ENCODE results near the gene AUH.
"Not testable (repeated sequence)": the region's sequence is repeated elsewhere in the genome, so short reads cannot be mapped to it uniquely, and the experiment has no call there.

Gene AUH

GRCh38 chr9:91382298-91382697 is 20.6 kb upstream of the AUH start:
- Histone ChIP-seq H3K4me1 (ENCODE audit: control insufficient read depth in 5 of 5, insufficient read depth in 5 of 5, low read length in 5 of 5) (peaks cover 2 to 14% (median 6%) of the 10 kb centered on the region in 5 donors), H3K9ac (ENCODE audit: low read length in 5 of 5) (no peak overlapping the region), H3K9me3 (ENCODE audit: control insufficient read depth in 5 of 5, low read length in 5 of 5) (no peaks in the 10 kb centered on the region), H3K36me3 (ENCODE audit: control insufficient read depth in 5 of 5, insufficient read depth in 5 of 5, low read length in 5 of 5) (no peaks in the 10 kb centered on the region), H3K27me3 (ENCODE audit: control insufficient read depth in 5 of 5, insufficient read depth in 4 of 5, low read length in 5 of 5) (no peaks in the 10 kb centered on the region), H3K4me3 (ENCODE audit: low read depth in 1 of 5, low read length in 5 of 5) (no peak overlapping the region), H3K27ac (ENCODE audit: low read depth, low read length) (no peak overlapping the region)

DNA sequence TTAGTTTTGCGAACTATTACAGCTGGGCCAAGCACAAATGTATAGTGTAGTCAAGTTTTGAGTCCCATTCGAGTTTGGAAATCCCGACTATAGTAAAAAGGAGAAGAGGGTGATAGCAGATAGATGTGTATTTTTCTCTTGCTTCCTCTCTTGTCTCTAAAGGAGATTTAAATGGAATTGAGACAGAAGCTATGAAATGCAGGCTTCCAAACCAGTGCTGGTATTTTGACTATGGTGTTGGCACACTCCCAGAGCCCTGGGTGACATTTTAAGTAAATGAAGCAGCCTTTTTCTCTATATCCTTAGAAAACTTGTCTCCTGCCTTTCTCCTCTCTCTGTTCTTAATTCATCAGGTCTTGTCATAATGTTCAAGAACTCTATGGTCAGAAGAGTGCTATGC is 17.7 kb upstream of the AUH start:
- peak overlapping the region; percentile 12 for H3K27ac ChIP-seq (ENCODE audit: low read depth, low read length)
- peak overlapping the region in 1 of 5 donors; percentile 24 for H3K9ac ChIP-seq (ENCODE audit: low read length in 5 of 5)
- no peaks in the 10 kb centered on the region for H3K9me3 ChIP-seq (ENCODE audit: control insufficient read depth in 5 of 5, low read length in 5 of 5)
- H3K27me3 ChIP-seq (ENCODE audit: control insufficient read depth in 5 of 5, insufficient read depth in 4 of 5, low read length in 5 of 5) = no peaks in the 10 kb centered on the region
- no peaks in the 10 kb centered on the region for H3K36me3 ChIP-seq (ENCODE audit: control insufficient read depth in 5 of 5, insufficient read depth in 5 of 5, low read length in 5 of 5)
- H3K4me1 ChIP-seq (ENCODE audit: control insufficient read depth in 5 of 5, insufficient read depth in 5 of 5, low read length in 5 of 5) = peaks cover 2 to 16% (median 12%) of the 10 kb centered on the region in 5 donors
- no peak overlapping the region for H3K4me3 ChIP-seq (ENCODE audit: low read depth in 1 of 5, low read length in 5 of 5)

- no peak overlapping the region for H3K4me3 ChIP-seq (ENCODE audit: low read depth in 1 of 5, low read length in 5 of 5)
- no peaks in the 10 kb centered on the region for H3K36me3 ChIP-seq (ENCODE audit: control insufficient read depth in 5 of 5, insufficient read depth in 5 of 5, low read length in 5 of 5)
- peaks cover 2 to 16% (median 12%) of the 10 kb centered on the region in 5 donors for H3K4me1 ChIP-seq (ENCODE audit: control insufficient read depth in 5 of 5, insufficient read depth in 5 of 5, low read length in 5 of 5)
- H3K9me3 ChIP-seq (ENCODE audit: control insufficient read depth in 5 of 5, low read length in 5 of 5) = no peaks in the 10 kb centered on the region
- H3K9ac ChIP-seq (ENCODE audit: low read length in 5 of 5) = peak overlapping the region in 1 of 5 donors; percentile 3
- peak overlapping the region; percentile 12 for H3K27ac ChIP-seq (ENCODE audit: low read depth, low read length)
- H3K27me3 ChIP-seq (ENCODE audit: control insufficient read depth in 5 of 5, insufficient read depth in 4 of 5, low read length in 5 of 5) = no peaks in the 10 kb centered on the region
Measured at GRCh38 chr9:91378695-91379127, 17.0 kb upstream of the AUH start.

- H3K27me3 ChIP-seq (ENCODE audit: control insufficient read depth in 5 of 5, insufficient read depth in 4 of 5, low read length in 5 of 5); H3K36me3 ChIP-seq (ENCODE audit: control insufficient read depth in 5 of 5, insufficient read depth in 5 of 5, low read length in 5 of 5); H3K9ac ChIP-seq (ENCODE audit: low read length in 5 of 5); H3K9me3 ChIP-seq (ENCODE audit: control insufficient read depth in 5 of 5, low read length in 5 of 5); H3K4me3 ChIP-seq (ENCODE audit: low read depth in 1 of 5, low read length in 5 of 5): not testable (repeated sequence)
- Histone ChIP-seq H3K27ac (ENCODE audit: low read depth, low read length) (peak overlapping the region; percentile 12), H3K4me1 (ENCODE audit: control insufficient read depth in 5 of 5, insufficient read depth in 5 of 5, low read length in 5 of 5) (peaks cover 2 to 16% (median 12%) of the 10 kb centered on the region in 5 donors)
Measured at GRCh38 chr9:91378054-91378453, 16.3 kb upstream of the AUH start.

GRCh38 chr9:91376239-91376638 is 14.5 kb upstream of the AUH start:
- Histone ChIP-seq H3K4me1 (ENCODE audit: control insufficient read depth in 5 of 5, insufficient read depth in 5 of 5, low read length in 5 of 5) (peaks cover 2 to 16% (median 12%) of the 10 kb centered on the region in 5 donors), H3K9ac (ENCODE audit: low read length in 5 of 5) (no peak overlapping the region), H3K36me3 (ENCODE audit: control insufficient read depth in 5 of 5, insufficient read depth in 5 of 5, low read length in 5 of 5) (no peaks in the 10 kb centered on the region), H3K9me3 (ENCODE audit: control insufficient read depth in 5 of 5, low read length in 5 of 5) (no peaks in the 10 kb centered on the region), H3K4me3 (ENCODE audit: low read depth in 1 of 5, low read length in 5 of 5) (no peak overlapping the region), H3K27ac (ENCODE audit: low read depth, low read length) (no peak overlapping the region), H3K27me3 (ENCODE audit: control insufficient read depth in 5 of 5, insufficient read depth in 4 of 5, low read length in 5 of 5) (no peaks in the 10 kb centered on the region)

- no peak overlapping the region for H3K27ac ChIP-seq (ENCODE audit: low read depth, low read length)
- no peak overlapping the region for H3K4me3 ChIP-seq (ENCODE audit: low read depth in 1 of 5, low read length in 5 of 5)
- H3K36me3 ChIP-seq (ENCODE audit: control insufficient read depth in 5 of 5, insufficient read depth in 5 of 5, low read length in 5 of 5) = no peaks in the 10 kb centered on the region
- peaks cover 2 to 16% (median 12%) of the 10 kb centered on the region in 5 donors for H3K4me1 ChIP-seq (ENCODE audit: control insufficient read depth in 5 of 5, insufficient read depth in 5 of 5, low read length in 5 of 5)
- H3K27me3 ChIP-seq (ENCODE audit: control insufficient read depth in 5 of 5, insufficient read depth in 4 of 5, low read length in 5 of 5) = no peaks in the 10 kb centered on the region
- no peaks in the 10 kb centered on the region for H3K9me3 ChIP-seq (ENCODE audit: control insufficient read depth in 5 of 5, low read length in 5 of 5)
- H3K9ac ChIP-seq (ENCODE audit: low read length in 5 of 5) = no peak overlapping the region
Measured at GRCh38 chr9:91374939-91375338, 13.2 kb upstream of the AUH start.

- Histone ChIP-seq H3K9ac (ENCODE audit: low read length in 5 of 5) (no peak overlapping the region), H3K27me3 (ENCODE audit: control insufficient read depth in 5 of 5, insufficient read depth in 4 of 5, low read length in 5 of 5) (no peaks in the 10 kb centered on the region), H3K4me1 (ENCODE audit: control insufficient read depth in 5 of 5, insufficient read depth in 5 of 5, low read length in 5 of 5) (peaks cover 0 to 7% (median 2%) of the 10 kb centered on the region in 5 donors), H3K36me3 (ENCODE audit: control insufficient read depth in 5 of 5, insufficient read depth in 5 of 5, low read length in 5 of 5) (no peaks in the 10 kb centered on the region), H3K27ac (ENCODE audit: low read depth, low read length) (no peak overlapping the region), H3K4me3 (ENCODE audit: low read depth in 1 of 5, low read length in 5 of 5) (no peak overlapping the region), H3K9me3 (ENCODE audit: control insufficient read depth in 5 of 5, low read length in 5 of 5) (no peaks in the 10 kb centered on the region)
Measured at GRCh38 chr9:91371894-91372293, 10.2 kb upstream of the AUH start.

DNA sequence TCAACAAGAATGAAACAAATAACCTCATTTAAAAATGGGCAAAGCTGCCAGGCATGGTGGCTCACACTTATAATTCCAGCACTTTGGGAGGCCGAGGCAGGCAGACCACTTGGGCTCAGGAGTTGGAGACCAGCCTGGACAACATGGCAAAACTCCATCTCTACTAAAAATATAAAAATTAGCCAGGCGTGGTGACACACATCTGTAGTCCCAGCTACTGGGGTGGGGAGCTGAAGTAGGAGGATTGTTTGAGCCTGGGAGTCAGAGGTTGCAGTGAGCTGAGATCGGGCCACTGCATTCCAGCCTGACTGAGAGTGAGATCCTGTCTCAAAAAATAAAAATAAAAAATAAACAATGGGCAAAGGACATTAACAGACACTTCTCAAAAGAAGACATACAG is 8.3 kb upstream of the AUH start:
- H3K27ac ChIP-seq (ENCODE audit: low read depth, low read length); H3K4me1 ChIP-seq (ENCODE audit: control insufficient read depth in 5 of 5, insufficient read depth in 5 of 5, low read length in 5 of 5); H3K4me3 ChIP-seq (ENCODE audit: low read depth in 1 of 5, low read length in 5 of 5); H3K9ac ChIP-seq (ENCODE audit: low read length in 5 of 5); H3K27me3 ChIP-seq (ENCODE audit: control insufficient read depth in 5 of 5, insufficient read depth in 4 of 5, low read length in 5 of 5); H3K9me3 ChIP-seq (ENCODE audit: control insufficient read depth in 5 of 5, low read length in 5 of 5); H3K36me3 ChIP-seq (ENCODE audit: control insufficient read depth in 5 of 5, insufficient read depth in 5 of 5, low read length in 5 of 5): not testable (repeated sequence)

DNA sequence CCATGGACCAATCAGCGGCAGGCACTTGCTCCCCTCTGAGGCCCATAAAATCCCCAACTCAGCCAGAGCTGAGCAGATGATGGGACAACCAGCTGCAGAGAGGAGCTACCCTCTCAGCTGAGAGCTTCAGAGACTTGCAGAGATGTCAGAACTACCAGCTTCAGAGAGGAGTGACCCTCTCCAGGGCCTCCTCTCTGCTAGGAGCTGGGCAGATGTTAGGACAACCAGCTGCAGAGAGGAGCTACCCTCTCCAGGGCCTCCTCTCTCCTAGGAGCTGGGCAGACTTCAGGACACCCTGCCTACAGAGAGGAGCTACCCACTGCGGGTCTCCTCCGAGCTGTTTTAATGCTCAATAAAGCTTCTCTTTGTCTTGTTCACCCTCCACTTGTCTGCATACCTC is 3.0 kb upstream of the AUH start:
- Histone ChIP-seq H3K4me3 (ENCODE audit: low read depth in 1 of 5, low read length in 5 of 5) (no peak overlapping the region), H3K9ac (ENCODE audit: low read length in 5 of 5) (no peak overlapping the region), H3K4me1 (ENCODE audit: control insufficient read depth in 5 of 5, insufficient read depth in 5 of 5, low read length in 5 of 5) (peaks cover 0 to 22% (median 18%) of the 10 kb centered on the region in 5 donors), H3K9me3 (ENCODE audit: control insufficient read depth in 5 of 5, low read length in 5 of 5) (no peaks in the 10 kb centered on the region), H3K27me3 (ENCODE audit: control insufficient read depth in 5 of 5, insufficient read depth in 4 of 5, low read length in 5 of 5) (no peaks in the 10 kb centered on the region), H3K36me3 (ENCODE audit: control insufficient read depth in 5 of 5, insufficient read depth in 5 of 5, low read length in 5 of 5) (no peaks in the 10 kb centered on the region), H3K27ac (ENCODE audit: low read depth, low read length) (no peak overlapping the region)

GRCh38 chr9:91364005-91364404 is 2.3 kb upstream of the AUH start:
- H3K9ac ChIP-seq (ENCODE audit: low read length in 5 of 5) = no peak overlapping the region
- peaks cover 0 to 27% (median 21%) of the 10 kb centered on the region in 5 donors for H3K4me1 ChIP-seq (ENCODE audit: control insufficient read depth in 5 of 5, insufficient read depth in 5 of 5, low read length in 5 of 5)
- no peaks in the 10 kb centered on the region for H3K36me3 ChIP-seq (ENCODE audit: control insufficient read depth in 5 of 5, insufficient read depth in 5 of 5, low read length in 5 of 5)
- H3K9me3 ChIP-seq (ENCODE audit: control insufficient read depth in 5 of 5, low read length in 5 of 5) = no peaks in the 10 kb centered on the region
- no peaks in the 10 kb centered on the region for H3K27me3 ChIP-seq (ENCODE audit: control insufficient read depth in 5 of 5, insufficient read depth in 4 of 5, low read length in 5 of 5)
- no peak overlapping the region for H3K4me3 ChIP-seq (ENCODE audit: low read depth in 1 of 5, low read length in 5 of 5)
- H3K27ac ChIP-seq (ENCODE audit: low read depth, low read length) = no peak overlapping the region
